GM18505 (cell line): Measurements from ENCODE around the gene NOP14.
"Not testable (repeated sequence)": the region's sequence is repeated elsewhere in the genome, so short reads cannot be mapped to it uniquely, and the experiment has no call there.

Source experiments
- ATAC-seq: cut with Tn5 transposase; IDR thresholded peaks from one replicate; pipeline ENCODE4 v1.9.1; 2021; ENCODE audit not compliant: unreplicated experiment
- POLR2A ChIP-seq: IDR thresholded peaks from 4 replicates; pipeline ENCODE4 v1.6.1; 2011; ENCODE audit warnings: borderline replicate concordance; ENCODE audit not compliant: insufficient read depth, insufficient read length; ENCODE audit errors: extremely low read depth

Gene NOP14

DNA sequence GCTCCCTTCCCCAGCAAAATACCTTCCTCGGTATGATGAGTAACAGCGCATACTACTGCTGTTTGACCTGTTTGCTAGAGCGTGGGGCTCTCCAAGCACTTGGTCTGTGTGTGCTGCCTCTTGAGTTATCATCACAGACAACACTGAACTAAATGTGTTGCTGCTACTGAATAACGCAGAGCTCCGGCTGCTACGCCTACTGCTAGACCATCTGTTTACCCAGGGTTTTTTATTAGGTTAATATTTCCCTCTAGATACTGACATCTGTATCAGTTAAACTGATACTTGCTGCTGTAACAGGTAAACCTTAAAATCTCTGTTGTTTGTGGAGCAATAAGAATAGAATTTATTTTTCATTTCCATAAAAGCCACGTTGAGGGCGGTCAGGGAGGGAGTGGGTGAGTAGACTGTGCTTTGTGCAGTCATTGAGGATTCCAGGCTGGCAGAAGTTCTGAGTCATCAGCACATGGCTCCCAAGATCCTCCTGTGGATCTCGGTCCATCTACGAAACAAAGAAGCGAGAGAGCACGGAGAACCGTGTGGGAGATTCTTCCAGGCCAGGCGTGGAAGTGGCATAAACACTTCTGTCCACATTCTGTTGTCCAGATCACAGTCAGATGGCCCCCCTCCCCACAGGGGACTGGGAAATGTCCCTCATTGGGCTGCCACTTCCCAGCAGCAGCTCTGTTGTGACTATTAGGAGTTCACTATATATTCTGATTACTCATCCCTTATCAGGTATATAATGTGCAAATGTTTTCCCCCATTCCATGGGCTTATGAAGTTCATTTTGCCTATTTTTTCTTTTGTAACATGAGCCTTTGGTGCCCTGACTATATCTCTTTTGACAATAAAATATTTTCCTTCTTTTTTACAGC, 14.2 kb upstream of the NOP14 start:
- no peak for TF ChIP-seq POLR2A
- ATAC-seq, result no peak

DNA sequence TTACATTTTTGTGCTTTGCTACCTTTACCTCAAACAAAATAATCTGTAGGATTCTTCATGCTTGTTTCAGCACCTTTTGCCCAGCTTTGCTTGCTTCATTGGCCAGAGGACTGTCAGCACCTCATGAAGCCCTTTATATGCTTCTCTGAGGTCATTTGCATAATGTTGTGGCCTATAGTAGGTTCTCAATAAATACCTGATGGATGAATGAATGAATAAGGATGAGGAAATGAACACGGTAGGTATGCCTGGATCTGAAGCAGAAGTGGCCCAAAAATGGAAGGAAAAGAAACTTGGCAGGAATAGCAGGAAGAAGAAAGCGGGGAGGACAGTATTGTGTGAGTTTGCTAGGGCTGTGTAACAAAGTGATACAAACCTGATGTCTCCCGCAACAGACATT, 8.1 kb upstream of the NOP14 start:
- ATAC-seq, result no peak
- TF ChIP-seq POLR2A, result no peak

DNA sequence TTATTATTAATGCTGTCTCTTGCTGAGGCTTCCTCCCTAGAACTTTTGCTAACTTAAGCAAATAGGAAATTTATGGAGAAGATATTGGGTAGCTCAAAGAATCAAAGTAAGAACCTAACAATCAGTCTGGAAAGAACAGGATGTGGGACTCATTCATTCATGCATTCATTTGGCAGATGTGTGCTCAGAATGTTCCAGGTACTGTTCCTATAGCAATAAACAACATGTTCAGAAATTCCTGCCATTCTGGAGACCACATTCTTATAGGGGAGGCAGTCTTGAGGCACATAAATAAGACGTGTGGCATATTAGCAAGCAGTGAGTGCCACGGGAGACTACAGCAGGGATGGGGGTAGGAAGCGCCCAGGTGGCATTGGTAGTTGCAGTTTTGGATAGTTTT, 5.2 kb upstream of the NOP14 start:
- ATAC-seq, result no peak
- TF ChIP-seq POLR2A, result no peak

GRCh38 chr4:2965262-2965661, 2.1 kb upstream of the NOP14 start:
- no peak for TF ChIP-seq POLR2A
- no peak for ATAC-seq

DNA sequence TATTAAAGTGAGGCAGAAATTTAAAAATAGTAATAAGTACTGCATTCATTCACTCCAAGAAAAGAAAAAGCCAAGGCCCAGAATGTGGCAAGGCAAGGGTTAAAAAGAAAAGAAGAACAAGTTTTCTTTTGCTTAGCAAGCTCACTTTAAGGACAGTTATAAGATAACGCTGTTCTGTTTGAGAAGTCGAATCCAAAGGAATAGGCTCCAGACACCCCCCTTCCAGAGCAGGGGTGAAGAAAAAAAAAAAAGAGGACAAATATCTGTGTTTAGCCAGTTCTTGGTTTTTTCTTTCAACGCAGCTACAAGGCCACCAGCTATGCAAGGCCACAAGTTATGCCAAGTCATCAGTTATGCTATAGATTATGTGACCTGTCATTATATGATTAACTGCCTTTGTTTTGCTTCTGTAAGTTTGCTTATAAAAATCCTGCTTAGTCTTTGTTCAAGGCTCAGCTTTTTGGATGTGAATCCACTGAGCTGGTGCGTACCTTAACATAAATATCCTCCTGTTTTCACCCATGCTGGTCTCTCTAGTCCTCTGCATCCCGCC, 1.6 kb upstream of the NOP14 start:
- no peak for TF ChIP-seq POLR2A

DNA sequence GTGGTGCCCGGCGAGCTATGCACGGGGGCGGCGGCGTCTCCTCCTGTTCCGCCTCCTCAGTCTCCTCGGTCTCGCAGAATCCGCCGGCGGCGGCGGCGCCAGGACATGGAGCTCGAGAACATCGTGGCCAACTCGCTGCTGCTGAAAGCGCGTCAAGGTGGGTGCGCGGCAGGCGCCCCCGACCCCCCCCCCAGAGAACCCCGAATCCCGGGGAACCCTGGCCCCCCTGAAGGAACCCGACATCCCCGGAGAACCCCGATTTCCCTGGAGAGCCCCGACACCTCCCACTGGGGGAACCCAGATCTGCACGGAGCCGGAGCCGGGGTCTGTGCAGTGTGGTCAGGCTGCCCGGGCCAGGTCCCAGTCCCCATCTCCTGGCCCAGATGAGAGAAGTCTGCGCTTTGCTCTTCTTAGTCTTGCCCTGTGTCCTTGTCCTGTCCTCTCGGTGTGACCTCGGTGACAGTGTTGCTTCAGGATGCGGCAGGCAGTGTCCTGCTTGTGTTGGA, 813 bp upstream of the NOP14 start:
- peak; percentile 28 for TF ChIP-seq POLR2A
- no peak for ATAC-seq

More for the DNA sequence above, 1.6 kb upstream of the NOP14 start:
- no peak for ATAC-seq

- ATAC-seq, result peak; percentile 29
- TF ChIP-seq POLR2A, result no peak
Observed at GRCh38 chr4:2962614-2963174, 512 bp downstream of the NOP14 start.

- no peak for ATAC-seq
Observed at GRCh38 chr4:2961811-2962441, 1.3 kb downstream of the NOP14 start.

DNA sequence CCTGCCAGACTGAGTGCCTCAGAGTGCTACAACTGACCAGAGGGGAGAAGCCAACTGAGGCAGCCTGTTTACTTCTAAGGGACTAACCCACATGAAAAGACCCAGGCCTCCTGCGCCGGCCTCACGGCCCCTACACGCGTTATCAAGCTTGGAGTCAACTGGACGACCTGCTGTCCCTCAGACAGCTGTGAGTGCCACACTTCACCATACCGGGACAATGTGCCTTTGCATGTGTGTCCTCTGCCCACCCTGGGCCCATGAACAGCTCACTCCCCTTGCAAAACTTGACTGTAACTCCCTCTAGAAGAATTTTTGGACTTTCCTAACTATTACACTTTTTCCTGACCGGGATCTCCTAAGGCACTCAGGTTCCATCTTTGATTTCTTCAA, 1.8 kb downstream of the NOP14 start:
- no peak for TF ChIP-seq POLR2A
- ATAC-seq, result no peak

More at GRCh38 chr4:2961811-2962441, 1.3 kb downstream of the NOP14 start:
- no peak for TF ChIP-seq POLR2A

DNA sequence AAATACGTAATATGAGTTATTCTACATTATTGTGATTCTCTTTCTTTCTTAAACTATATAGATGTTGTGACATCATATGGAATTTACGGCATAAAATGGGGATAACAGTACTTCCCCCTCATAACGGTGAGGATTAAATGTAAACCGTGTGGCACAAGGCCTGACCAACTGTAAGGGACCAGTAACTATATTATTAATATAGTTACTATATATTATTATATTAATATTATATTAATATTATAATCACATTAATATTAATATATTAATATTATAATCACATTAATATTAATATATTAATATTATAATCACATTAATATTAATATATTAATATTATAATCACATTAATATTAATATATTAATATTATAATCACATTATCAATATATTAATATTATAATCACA, 2.8 kb downstream of the NOP14 start:
- not testable (repeated sequence) for ATAC-seq

- ATAC-seq, result no peak
- no peak for TF ChIP-seq POLR2A
Observed at GRCh38 chr4:2958446-2958845, 4.8 kb downstream of the NOP14 start.

GRCh38 chr4:2955186-2956044, 7.8 kb downstream of the NOP14 start:
- ATAC-seq, result not testable (repeated sequence)
